ENCODE data around the gene SOD1. TPM values are rescaled to one million over a fixed set of nuclear protein-coding genes. Genes with fewer than 3 reads are reported as not detected.

SOD1 gene
- total RNA-seq, 1 experiment from 2014 or later: 239 TPM

DNA sequence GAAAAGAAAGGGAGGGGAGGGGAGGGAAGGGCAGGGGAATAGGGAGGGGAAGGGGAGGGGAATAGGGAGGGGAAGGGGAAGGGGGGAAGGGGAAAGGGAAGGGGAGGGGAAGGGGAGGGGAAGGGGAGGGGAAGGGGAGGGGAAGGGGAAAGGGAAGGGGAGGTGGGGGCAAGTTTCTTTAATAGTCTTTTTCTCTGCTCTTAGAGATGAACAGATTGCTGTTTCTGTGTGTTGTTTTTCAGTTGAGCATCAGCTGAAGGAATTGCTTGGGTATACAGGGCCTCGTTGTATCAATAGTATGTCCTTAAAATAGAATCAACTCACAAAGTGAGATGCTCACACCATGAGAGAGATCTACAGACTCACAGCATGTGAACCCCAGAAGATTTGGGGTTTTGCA, 44.8 kb upstream of the SOD1 start:
- ChIA-PET POLR2A (no interaction called here), CTCF (no interaction called here)
- DNase-seq (ENCODE audit: unreplicated experiment): no peak
- TF ChIP-seq, protein P1, sequence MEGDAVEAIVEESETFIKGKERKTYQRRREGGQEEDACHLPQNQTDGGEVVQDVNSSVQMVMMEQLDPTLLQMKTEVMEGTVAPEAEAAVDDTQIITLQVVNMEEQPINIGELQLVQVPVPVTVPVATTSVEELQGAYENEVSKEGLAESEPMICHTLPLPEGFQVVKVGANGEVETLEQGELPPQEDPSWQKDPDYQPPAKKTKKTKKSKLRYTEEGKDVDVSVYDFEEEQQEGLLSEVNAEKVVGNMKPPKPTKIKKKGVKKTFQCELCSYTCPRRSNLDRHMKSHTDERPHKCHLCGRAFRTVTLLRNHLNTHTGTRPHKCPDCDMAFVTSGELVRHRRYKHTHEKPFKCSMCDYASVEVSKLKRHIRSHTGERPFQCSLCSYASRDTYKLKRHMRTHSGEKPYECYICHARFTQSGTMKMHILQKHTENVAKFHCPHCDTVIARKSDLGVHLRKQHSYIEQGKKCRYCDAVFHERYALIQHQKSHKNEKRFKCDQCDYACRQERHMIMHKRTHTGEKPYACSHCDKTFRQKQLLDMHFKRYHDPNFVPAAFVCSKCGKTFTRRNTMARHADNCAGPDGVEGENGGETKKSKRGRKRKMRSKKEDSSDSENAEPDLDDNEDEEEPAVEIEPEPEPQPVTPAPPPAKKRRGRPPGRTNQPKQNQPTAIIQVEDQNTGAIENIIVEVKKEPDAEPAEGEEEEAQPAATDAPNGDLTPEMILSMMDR (IDR thresholded peaks at IDR 0.05; ENCODE audit: unreplicated experiment): no peak
- Mint-ChIP-seq H3K36me3 (ENCODE audit: insufficient read depth, unreplicated experiment) (no peaks in the 10 kb centered on the region), H3K27ac (ENCODE audit: low read depth, unreplicated experiment) (no peak overlapping the region), H3K9me3 (ENCODE audit: unreplicated experiment) (no peaks in the 10 kb centered on the region), H3K4me1 (ENCODE audit: insufficient read depth, unreplicated experiment) (no peaks in the 10 kb centered on the region), H3K4me3 (ENCODE audit: unreplicated experiment) (no peak overlapping the region), H3K27me3 (ENCODE audit: insufficient read depth, unreplicated experiment) (no peaks in the 10 kb centered on the region)
- intact Hi-C loops (cut with micrococcal nuclease): no loop called here
- no TSS peak for BruUV-seq (replicated peaks)

DNA sequence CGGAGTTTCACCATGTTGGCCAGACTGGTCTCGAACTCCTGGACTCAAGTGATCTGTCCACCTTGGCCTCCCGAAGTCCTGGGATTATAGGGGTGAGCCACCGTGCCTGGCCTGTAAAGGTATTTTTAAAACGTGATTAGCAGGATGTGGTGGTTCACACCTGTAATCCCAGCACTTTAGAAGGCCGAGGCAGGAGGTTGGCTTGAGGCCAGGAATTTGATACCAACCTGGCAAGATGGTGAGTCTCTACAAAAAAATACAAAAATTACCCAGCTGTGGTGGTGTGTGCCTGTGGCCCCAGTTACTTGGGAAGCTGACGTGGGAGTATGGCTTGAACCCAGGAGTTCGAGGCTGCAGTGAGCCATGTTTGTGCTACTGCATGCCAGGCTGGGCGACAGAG, 43.3 kb upstream of the SOD1 start:
- ChIA-PET CTCF (no interaction called here), POLR2A (no interaction called here)
- no peaks in the 10 kb centered on the region for H3K4me1 Mint-ChIP-seq (ENCODE audit: insufficient read depth, unreplicated experiment)
- no peak overlapping the region for H3K4me3 Mint-ChIP-seq (ENCODE audit: unreplicated experiment)
- no peaks in the 10 kb centered on the region for H3K36me3 Mint-ChIP-seq (ENCODE audit: insufficient read depth, unreplicated experiment)
- BruUV-seq (replicated peaks): no TSS peak
- no peaks in the 10 kb centered on the region for H3K27me3 Mint-ChIP-seq (ENCODE audit: insufficient read depth, unreplicated experiment)
- peak; percentile 31 for DNase-seq (ENCODE audit: unreplicated experiment)
- TF ChIP-seq, protein P1 (IDR thresholded peaks at IDR 0.05; ENCODE audit: unreplicated experiment): no peak
- H3K9me3 Mint-ChIP-seq (ENCODE audit: unreplicated experiment): no peaks in the 10 kb centered on the region
- intact Hi-C loops (cut with micrococcal nuclease): no loop called here
- no peak overlapping the region for H3K27ac Mint-ChIP-seq (ENCODE audit: low read depth, unreplicated experiment)

DNA sequence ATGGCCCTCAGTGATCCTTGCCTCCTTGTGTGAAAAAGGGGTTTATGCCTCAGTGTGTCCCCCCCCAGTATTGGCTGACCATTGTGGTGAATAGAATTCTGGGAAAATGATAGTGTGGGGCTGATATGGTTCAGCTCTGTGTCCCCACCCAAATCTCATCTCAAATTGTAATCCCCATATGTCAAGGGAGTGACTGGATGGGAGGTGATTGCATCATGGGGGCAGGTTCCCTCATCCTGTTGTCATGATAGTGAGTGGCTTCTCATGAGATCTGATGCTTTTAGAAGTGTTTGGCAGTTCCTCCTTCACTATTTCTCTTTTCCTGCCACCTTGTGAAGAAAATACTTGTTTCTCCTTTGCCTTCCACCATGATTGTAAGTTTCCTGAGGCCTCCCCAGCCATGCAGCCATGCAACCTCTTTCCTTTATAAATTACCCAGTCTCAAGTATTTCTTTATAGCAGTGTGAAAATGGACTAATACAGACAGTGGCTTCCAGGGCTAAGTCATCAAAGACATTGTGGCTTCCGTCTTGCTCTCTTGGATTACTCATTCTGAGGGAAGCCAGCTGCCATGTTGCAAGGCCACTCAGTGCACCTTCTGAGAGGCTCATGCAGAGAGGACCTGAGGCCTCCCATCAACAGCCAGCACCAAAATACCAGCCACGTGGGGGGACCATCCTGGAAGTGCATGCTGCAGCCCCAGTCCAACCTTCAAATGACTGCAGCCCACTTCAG, 40.6 kb upstream of the SOD1 start:
- CTCF ChIA-PET: interaction anchor here (0.6 to 1.0 kb wide), 3 partner anchors 12 to 438 kb away, joined by 3 to 5 read pairs (median 4); no protein-coding TSS in a partner anchor
- no peaks in the 10 kb centered on the region for H3K9me3 Mint-ChIP-seq (ENCODE audit: unreplicated experiment)
- no peaks in the 10 kb centered on the region for H3K27me3 Mint-ChIP-seq (ENCODE audit: insufficient read depth, unreplicated experiment)
- H3K27ac Mint-ChIP-seq (ENCODE audit: low read depth, unreplicated experiment): no peak overlapping the region
- H3K4me3 Mint-ChIP-seq (ENCODE audit: unreplicated experiment): no peak overlapping the region
- TF ChIP-seq, protein P1 (IDR thresholded peaks at IDR 0.05; ENCODE audit: unreplicated experiment): no peak
- intact Hi-C loops (cut with micrococcal nuclease): no loop called here
- BruUV-seq (replicated peaks): no TSS peak
- H3K36me3 Mint-ChIP-seq (ENCODE audit: insufficient read depth, unreplicated experiment): no peaks in the 10 kb centered on the region
- DNase-seq (ENCODE audit: unreplicated experiment): no peak
- POLR2A ChIA-PET: interaction anchor here (1.5 kb wide), 1 partner anchor 11 kb away, joined by 3 read pairs; no protein-coding TSS in a partner anchor
- no peaks in the 10 kb centered on the region for H3K4me1 Mint-ChIP-seq (ENCODE audit: insufficient read depth, unreplicated experiment)

- no peaks in the 10 kb centered on the region for H3K27me3 Mint-ChIP-seq (ENCODE audit: insufficient read depth, unreplicated experiment)
- H3K9me3 Mint-ChIP-seq (ENCODE audit: unreplicated experiment): no peaks in the 10 kb centered on the region
- H3K4me3 Mint-ChIP-seq (ENCODE audit: unreplicated experiment): no peak overlapping the region
- H3K27ac Mint-ChIP-seq (ENCODE audit: low read depth, unreplicated experiment): no peak overlapping the region
- H3K4me1 Mint-ChIP-seq (ENCODE audit: insufficient read depth, unreplicated experiment): no peaks in the 10 kb centered on the region
- DNase-seq (ENCODE audit: unreplicated experiment): no peak
- no TSS peak for BruUV-seq (replicated peaks)
- TF ChIP-seq, protein P1 (IDR thresholded peaks at IDR 0.05; ENCODE audit: unreplicated experiment): no peak
- ChIA-PET CTCF (interaction anchor here (0.6 to 1.2 kb wide), 2 partner anchors 42 to 470 kb away, joined by 3 to 5 read pairs; no protein-coding TSS in a partner anchor), POLR2A (no interaction called here)
- intact Hi-C loops (cut with micrococcal nuclease): no loop called here
- no peaks in the 10 kb centered on the region for H3K36me3 Mint-ChIP-seq (ENCODE audit: insufficient read depth, unreplicated experiment)
Observed at GRCh38 chr21:31622397-31622796, 37.1 kb upstream of the SOD1 start.

Data from MCF 10A (cell line).